C4-2B (cell line): ENCODE measurements around the gene TRAF2.

Source experiments
- ZFX ChIP-seq: fragments of 450-650 bp; IDR thresholded peaks from 2 replicates; pipeline ENCODE4 v1.6.1; 2017
- TF ChIP-seq, protein P1 (sequence below): fragments of 450-650 bp; conservative IDR thresholded peaks from 2 replicates; pipeline ENCODE4 v1.5.1; 2017; ENCODE audit warnings: mild to moderate bottlenecking

DNA sequence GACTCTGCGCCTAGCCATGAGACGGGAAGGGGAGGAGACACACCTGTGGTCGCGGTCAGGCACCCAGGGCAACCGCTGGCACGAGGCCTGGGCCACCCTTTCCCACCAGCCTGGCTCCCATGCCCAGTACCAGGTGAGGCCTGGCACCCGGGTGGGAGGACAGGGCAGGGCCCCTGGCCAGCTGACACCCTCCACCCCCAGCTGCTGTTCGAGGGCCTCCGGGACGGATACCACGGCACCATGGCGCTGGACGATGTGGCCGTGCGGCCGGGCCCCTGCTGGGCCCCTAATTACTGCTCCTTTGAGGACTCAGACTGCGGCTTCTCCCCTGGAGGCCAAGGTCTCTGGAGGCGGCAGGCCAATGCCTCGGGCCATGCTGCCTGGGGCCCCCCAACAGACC, 29.1 kb upstream of the TRAF2 start:
- TF ChIP-seq, protein P1, sequence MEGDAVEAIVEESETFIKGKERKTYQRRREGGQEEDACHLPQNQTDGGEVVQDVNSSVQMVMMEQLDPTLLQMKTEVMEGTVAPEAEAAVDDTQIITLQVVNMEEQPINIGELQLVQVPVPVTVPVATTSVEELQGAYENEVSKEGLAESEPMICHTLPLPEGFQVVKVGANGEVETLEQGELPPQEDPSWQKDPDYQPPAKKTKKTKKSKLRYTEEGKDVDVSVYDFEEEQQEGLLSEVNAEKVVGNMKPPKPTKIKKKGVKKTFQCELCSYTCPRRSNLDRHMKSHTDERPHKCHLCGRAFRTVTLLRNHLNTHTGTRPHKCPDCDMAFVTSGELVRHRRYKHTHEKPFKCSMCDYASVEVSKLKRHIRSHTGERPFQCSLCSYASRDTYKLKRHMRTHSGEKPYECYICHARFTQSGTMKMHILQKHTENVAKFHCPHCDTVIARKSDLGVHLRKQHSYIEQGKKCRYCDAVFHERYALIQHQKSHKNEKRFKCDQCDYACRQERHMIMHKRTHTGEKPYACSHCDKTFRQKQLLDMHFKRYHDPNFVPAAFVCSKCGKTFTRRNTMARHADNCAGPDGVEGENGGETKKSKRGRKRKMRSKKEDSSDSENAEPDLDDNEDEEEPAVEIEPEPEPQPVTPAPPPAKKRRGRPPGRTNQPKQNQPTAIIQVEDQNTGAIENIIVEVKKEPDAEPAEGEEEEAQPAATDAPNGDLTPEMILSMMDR, result no peak
- no peak for TF ChIP-seq ZFX
